Measurements from ENCODE around the gene KLK1.

- TF ChIP-seq CTCF (IDR thresholded peaks at IDR 0.05 in 4 of 5, conservative IDR thresholded peaks at IDR 0.05 in 1 of 5) (no peak), POLR2A (IDR thresholded peaks at IDR 0.05) (no peak)
Observed at GRCh38 chr19:50833802-50834167, 10.2 kb upstream of the KLK1 start.
